Pancreas (tissue), 10 donors: ENCODE results near the gene SYK. TPM values are rescaled to one million over a fixed set of nuclear protein-coding genes. Genes with fewer than 3 reads are reported as not detected.
"Not testable (repeated sequence)": the region's sequence is repeated elsewhere in the genome, so short reads cannot be mapped to it uniquely, and the experiment has no call there.

Source experiments
- ATAC-seq, 4 donors: fragments of 200-7000 bp; cut with Tn5 transposase; one replicate each; pipeline versions ENCODE4 v1.8.0 to v1.9.1; 2020; ENCODE audit warnings: mild to moderate bottlenecking in 4 of 4, moderate library complexity in 4 of 4
- DNase-seq, 6 donors: peaks; one replicate each; pipeline ENCODE4 v3.0.0-alpha.2; 2020
- FAIRE-seq: peaks from 2 replicates; lab custom pipeline; 2012; peaks lifted over from hg19 to GRCh38; lab: Jason Lieb, UNC
- H3K27ac ChIP-seq, 4 donors: fragments of 200-600 bp; sonication (generic); 1 replicate in 3 of 4; 2 replicates in 1 of 4; pipeline versions ENCODE4 v1.5.0 to v1.8.0; 2020
- H3K27me3 ChIP-seq, 4 donors: fragments of 200-600 bp; one replicate each; pipeline ENCODE4 v1.8.0; 2021
- H3K36me3 ChIP-seq, 3 donors: fragments of 200-600 bp; sonication (generic) in 1 of 3; one replicate each; pipeline versions ENCODE4 v1.5.0 to v1.8.0; 2020 to 2021
- H3K4me1 ChIP-seq, 3 donors: fragments of 200-600 bp; one replicate each; pipeline ENCODE4 v1.8.0; 2021
- H3K4me3 ChIP-seq, 4 donors: fragments of 200-600 bp; sonication (generic) in 2 of 4; one replicate each; pipeline versions ENCODE4 v1.5.0 to v1.8.0; 2020 to 2021
- H3K9me3 ChIP-seq, 4 donors: fragments of 200-600 bp; one replicate each; pipeline ENCODE4 v1.8.0; 2021
- WGBS, 2 donors: extraction: QIAGEN DNeasy Blood & Tissue Kit; methylation state at CpG; one replicate each; pipeline ENCODE4 v1.1.7; 2013; 5-methylcytosine and 5-hydroxymethylcytosine counted together
- intact Hi-C, 3 donors: fragments of 100-400 bp; cut with DNase I; formaldehyde crosslinking; loops; one replicate each; pipeline versions ENCODE4 v1.11.1 to v1.14.2; 2022
- polyA plus RNA-seq, 2 donors: library from polyadenylated mRNA; stranded (reverse); fragments of 200-250 nt; gene quantifications; one replicate each; pipeline ENCODE4 v1.2.3, GENCODE V29; 2013
- total RNA-seq, 6 donors: library from RNA; stranded (reverse); fragmentation: NEBNext Ultra II Directional in 4 of 6; extraction: Animal tissue kit (Norgen Biotek cat#: 25700) in 4 of 6; gene quantifications; one replicate each; pipeline versions ENCODE4 v1.2.1 to v1.2.4, GENCODE V29; 2021 to 2023
- TF ChIP-seq, protein P1 (sequence below), 4 donors: fragments of 200-600 bp; sonication (generic) in 3 of 4; IDR thresholded peaks; one replicate each; pipeline versions ENCODE4 v1.5.0 to v1.8.0; 2021; ENCODE audit warnings: antibody characterized with exemption in 4 of 4
- donor health status: healthy with polysubstance abuse.
- donor health status: DM: no; HTN: no; CAD: no; lungs with moderate emphysema.
- donor health status: DM: no; HTN: no; CAD: no.
- donor health status: control.
- donor health status: control.
- donor health status: Bipolar disorder and iron deficiency.
- donor health status: DM: yes; HTN: yes; CAD: no.
- donor health status: DM: no; HTN: no; CAD: no.
- donor health status: DM: no; HTN: no; CAD: no.
- donor health status: DM: yes; HTN: yes; CAD: no.

Gene SYK
- total and polyA plus RNA-seq, 8 donors, result 5.5 to 41.1 (median 11.3) TPM

DNA sequence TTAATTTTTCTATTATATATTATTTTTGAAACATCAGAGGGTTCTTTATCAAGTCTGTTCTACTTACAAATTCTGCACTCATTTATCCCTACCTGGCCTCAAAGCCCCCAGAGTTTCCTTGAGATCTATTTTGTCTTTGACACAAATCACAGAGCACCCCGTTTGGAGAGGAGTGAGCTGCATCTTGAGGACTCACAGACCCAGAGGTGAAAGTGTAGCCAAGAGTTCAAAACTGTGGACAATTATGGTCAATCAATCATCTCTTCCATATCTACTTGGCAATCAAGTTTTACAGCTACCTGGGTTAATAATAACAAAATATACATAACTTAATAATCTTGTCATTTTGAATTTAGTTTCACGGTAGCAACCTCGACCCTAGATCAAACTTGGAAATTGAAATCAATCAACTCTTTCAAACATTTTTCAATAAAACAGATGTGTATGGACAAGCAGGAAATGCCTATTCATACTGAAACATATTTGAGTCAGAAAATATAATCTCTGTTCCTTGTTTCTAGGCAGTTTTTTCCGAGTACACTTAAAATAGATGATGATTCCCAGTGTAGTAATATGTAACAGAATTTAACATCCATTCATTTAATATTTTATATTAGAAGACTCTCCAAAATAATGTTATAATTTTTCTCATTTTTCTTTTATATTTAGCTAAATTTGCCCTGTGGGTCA, 13.7 kb upstream of the SYK start:
- FAIRE-seq (peak; percentile 80), DNase-seq (no peak), ATAC-seq (no peak)
- Histone ChIP-seq H3K4me3 (no peak overlapping the region), H3K4me1 (peaks cover 0 to 8% (median 7%) of the 10 kb centered on the region in 3 donors), H3K36me3 (no peaks in the 10 kb centered on the region), H3K9me3 (no peaks in the 10 kb centered on the region), H3K27me3 (no peaks in the 10 kb centered on the region), H3K27ac (no peak overlapping the region)
- TF ChIP-seq, protein P1, sequence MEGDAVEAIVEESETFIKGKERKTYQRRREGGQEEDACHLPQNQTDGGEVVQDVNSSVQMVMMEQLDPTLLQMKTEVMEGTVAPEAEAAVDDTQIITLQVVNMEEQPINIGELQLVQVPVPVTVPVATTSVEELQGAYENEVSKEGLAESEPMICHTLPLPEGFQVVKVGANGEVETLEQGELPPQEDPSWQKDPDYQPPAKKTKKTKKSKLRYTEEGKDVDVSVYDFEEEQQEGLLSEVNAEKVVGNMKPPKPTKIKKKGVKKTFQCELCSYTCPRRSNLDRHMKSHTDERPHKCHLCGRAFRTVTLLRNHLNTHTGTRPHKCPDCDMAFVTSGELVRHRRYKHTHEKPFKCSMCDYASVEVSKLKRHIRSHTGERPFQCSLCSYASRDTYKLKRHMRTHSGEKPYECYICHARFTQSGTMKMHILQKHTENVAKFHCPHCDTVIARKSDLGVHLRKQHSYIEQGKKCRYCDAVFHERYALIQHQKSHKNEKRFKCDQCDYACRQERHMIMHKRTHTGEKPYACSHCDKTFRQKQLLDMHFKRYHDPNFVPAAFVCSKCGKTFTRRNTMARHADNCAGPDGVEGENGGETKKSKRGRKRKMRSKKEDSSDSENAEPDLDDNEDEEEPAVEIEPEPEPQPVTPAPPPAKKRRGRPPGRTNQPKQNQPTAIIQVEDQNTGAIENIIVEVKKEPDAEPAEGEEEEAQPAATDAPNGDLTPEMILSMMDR (IDR thresholded peaks at IDR 0.05), result no peak
- intact Hi-C loops, result no loop called here
- WGBS, 2 donors, result 57 to 62% methylated on average over 4 of the region's 4 CpGs

DNA sequence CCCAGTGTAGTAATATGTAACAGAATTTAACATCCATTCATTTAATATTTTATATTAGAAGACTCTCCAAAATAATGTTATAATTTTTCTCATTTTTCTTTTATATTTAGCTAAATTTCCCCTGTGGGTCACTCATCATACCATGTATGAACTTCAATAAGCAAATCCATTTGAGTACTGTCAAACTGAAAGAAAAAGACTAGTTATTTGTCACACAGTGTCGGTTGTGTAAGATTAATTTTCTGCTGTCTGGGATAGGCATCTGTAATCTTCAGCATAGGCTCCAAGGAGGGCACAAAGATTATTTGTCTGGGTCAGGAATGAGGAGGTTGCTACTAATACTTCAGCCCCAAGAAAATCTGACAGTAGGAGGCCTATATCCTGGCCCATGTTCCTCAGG, 13.1 kb upstream of the SYK start:
- H3K4me3 ChIP-seq, DNase-seq, H3K9me3 ChIP-seq, H3K36me3 ChIP-seq, FAIRE-seq, intact Hi-C loops, H3K4me1 ChIP-seq, H3K27me3 ChIP-seq, ATAC-seq, H3K27ac ChIP-seq: not testable (repeated sequence)
- WGBS, 2 donors, result 67 to 76% methylated on average over 1 of the region's 1 CpG

DNA sequence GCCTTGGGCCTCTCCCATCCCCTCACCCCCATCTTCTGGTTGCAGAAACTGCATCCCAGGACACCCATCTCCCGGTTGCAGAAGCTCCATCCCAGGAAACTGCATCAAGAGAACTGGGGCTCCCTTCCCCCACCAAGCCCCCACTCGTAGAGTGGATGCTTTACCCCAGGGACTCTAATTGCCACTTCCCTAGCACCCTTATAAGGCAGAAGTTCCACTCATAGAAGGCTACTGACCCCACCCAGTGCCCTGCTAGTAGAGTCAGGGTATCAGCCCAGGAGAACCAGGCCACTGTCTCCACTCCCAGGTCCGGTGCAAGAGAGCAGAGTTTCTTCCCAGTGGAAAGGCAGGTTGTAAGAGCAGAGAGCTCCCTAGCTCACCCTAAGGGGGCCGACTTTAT, 12.2 kb upstream of the SYK start:
- no peak for FAIRE-seq
- Histone ChIP-seq H3K27me3 (no peaks in the 10 kb centered on the region), H3K4me3 (no peak overlapping the region), H3K4me1 (no peaks in the 10 kb centered on the region), H3K27ac (no peak overlapping the region), H3K36me3 (no peaks in the 10 kb centered on the region), H3K9me3 (no peaks in the 10 kb centered on the region)
- WGBS, 2 donors, result 69 to 77% methylated on average over 4 of the region's 4 CpGs
- ATAC-seq, result no peak
- no peak for DNase-seq
- TF ChIP-seq, protein P1 (IDR thresholded peaks at IDR 0.05), result no peak
- intact Hi-C loops, result no loop called here

DNA sequence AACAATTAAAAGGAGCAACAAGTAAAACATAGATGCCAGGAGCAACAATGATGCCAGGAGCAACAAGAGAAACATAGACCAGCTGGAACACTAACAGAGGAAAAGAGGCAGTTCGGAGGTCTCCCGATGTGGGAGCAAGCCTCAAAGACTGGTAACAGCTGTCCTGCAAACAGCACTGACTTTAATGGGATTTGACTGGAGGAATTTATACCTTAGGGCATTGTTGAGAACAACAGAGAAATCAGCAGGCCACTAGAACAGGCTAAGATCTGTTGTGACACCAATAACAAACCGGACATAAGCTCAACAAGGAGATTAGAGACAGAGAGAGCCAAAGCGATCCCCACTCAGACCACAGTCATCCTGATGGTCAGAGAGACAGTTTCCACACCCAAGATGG, 11.8 kb upstream of the SYK start:
- Histone ChIP-seq H3K27me3 (no peaks in the 10 kb centered on the region), H3K4me3 (no peak overlapping the region), H3K9me3 (no peaks in the 10 kb centered on the region), H3K4me1 (no peaks in the 10 kb centered on the region), H3K36me3 (no peaks in the 10 kb centered on the region), H3K27ac (no peak overlapping the region)
- TF ChIP-seq, protein P1 (IDR thresholded peaks at IDR 0.05), result no peak
- DNase-seq (no peak), ATAC-seq (no peak), FAIRE-seq (no peak)
- WGBS, 2 donors, result 89 to 92% methylated on average over 4 of the region's 4 CpGs
- intact Hi-C loops, result no loop called here

DNA sequence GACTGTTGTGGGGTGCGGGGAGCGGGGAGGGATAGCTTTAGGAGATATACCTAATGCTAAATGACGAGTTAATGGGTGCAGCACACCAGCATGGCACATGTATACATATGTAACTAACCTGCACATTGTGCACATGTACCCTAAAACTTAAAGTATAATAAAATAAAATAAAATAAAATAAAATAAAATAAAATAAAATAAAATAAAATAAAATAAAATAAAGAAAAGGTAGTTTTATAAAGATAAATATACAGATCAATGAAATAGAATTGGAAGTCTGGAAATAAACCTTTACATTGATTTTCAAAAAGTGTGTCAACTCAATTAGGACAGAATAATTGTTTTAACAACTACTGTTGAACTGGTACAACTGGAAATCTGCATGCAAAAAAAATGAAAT, 8.6 kb upstream of the SYK start:
- 93% methylated on average over 2 of the region's 3 CpGs; no CpG with 5 or more reads in 1 of the 2 donors for WGBS, 2 donors
- H3K36me3 ChIP-seq, H3K9me3 ChIP-seq, H3K4me1 ChIP-seq, H3K27ac ChIP-seq, H3K4me3 ChIP-seq, FAIRE-seq, DNase-seq, H3K27me3 ChIP-seq, intact Hi-C loops, ATAC-seq: not testable (repeated sequence)

DNA sequence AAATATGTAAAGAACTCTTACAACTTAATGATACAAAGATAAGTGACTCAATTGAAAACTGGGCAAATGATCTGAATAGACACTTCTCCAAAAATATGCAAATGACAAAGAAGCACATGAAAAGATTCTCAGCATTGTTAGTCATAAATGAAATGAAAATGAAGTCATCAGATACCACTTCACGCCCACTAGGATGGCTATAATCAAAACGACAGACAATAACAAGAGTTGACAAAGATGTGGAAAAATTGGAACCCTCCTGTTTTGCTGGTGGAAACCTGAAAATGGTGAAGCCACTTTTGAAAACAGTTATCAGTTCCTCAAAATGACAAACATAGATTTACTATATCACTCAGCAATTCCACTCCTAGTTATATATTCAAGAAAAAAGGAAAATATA, 7.9 kb upstream of the SYK start:
- intact Hi-C loops, result no loop called here

More for the DNA sequence above, 7.9 kb upstream of the SYK start:
- DNase-seq (no peak), FAIRE-seq (no peak), ATAC-seq (no peak)
- TF ChIP-seq, protein P1 (IDR thresholded peaks at IDR 0.05), result no peak
- H3K4me3 ChIP-seq, result no peak overlapping the region
- 90 to 91% methylated on average over 2 of the region's 2 CpGs for WGBS, 2 donors
- H3K36me3 ChIP-seq, result no peaks in the 10 kb centered on the region
- no peak overlapping the region for H3K27ac ChIP-seq
- no peaks in the 10 kb centered on the region for H3K27me3 ChIP-seq
- H3K4me1 ChIP-seq, result peaks cover 0 to 4% (median 0%) of the 10 kb centered on the region in 3 donors
- no peaks in the 10 kb centered on the region for H3K9me3 ChIP-seq
